ENCODE results near the gene ADRA2A.

ADRA2A gene

GRCh38 chr10:111129363-111129762, 52.5 kb downstream of the ADRA2A start:
- no peak overlapping the region for H3K4me3 ChIP-seq (ENCODE audit: low read depth, low read length)
- no peak for DNase-seq (ENCODE audit: low read depth)

GRCh38 chr10:111130471-111130870, 53.6 kb downstream of the ADRA2A start:
- H3K4me3 ChIP-seq (ENCODE audit: low read depth, low read length), result no peak overlapping the region
- no peak for TF ChIP-seq CTCF (IDR thresholded peaks at IDR 0.05; ENCODE audit: control insufficient read depth, extremely low read depth, insufficient read depth)
- no peak for DNase-seq (ENCODE audit: low read depth)

More at GRCh38 chr10:111129363-111129762, 52.5 kb downstream of the ADRA2A start:
- TF ChIP-seq CTCF (IDR thresholded peaks at IDR 0.05; ENCODE audit: control insufficient read depth, extremely low read depth, insufficient read depth), result no peak
